GM12878 (cell line): ENCODE results near the gene NUBPL. TPM values are rescaled to one million over a fixed set of nuclear protein-coding genes. Genes with fewer than 3 reads are reported as not detected.

Experiments used
- ATAC-seq: fragments of 200-7000 bp; cut with Tn5 transposase; 3 replicates; pipeline ENCODE4 v1.9.1; 2020; ENCODE audit warnings: mild to moderate bottlenecking, moderate library complexity
- BruUV-seq: library from RNA; stranded (reverse); fragments of 400-500 nt; replicated peaks from 2 replicates; lab custom pipeline; 2021; lab: Mats Ljungman, UMichigan
- CTCF ChIA-PET: fragments of 300-600 bp; sonication (Branson Sonifier 250); formaldehyde crosslinking; extraction: SDS; loops from one replicate; lab custom pipeline; 2021; ENCODE audit warnings: inconsistent platforms; lab: Yijun Ruan, JAX
- POLR2A ChIA-PET: fragments of 350-600 bp; formaldehyde crosslinking; extraction: SDS; loops from one replicate; lab custom pipeline; 2021; ENCODE audit warnings: inconsistent platforms; lab: Charles Lee
- RAD21 ChIA-PET: fragments of 300-600 bp; sonication (Branson Sonifier 250); formaldehyde crosslinking; loops from one replicate; lab custom pipeline; 2023; ENCODE audit warnings: antibody characterized with exemption; ENCODE audit not compliant: unreplicated experiment; lab: Charles Lee
- SMC1A ChIA-PET: fragments of 300-600 bp; sonication (Branson Sonifier 250); formaldehyde crosslinking; loops from one replicate; lab custom pipeline; 2023; ENCODE audit not compliant: unreplicated experiment, uncharacterized antibody; lab: Charles Lee
- DNase-seq: peaks from one replicate; pipeline ENCODE4 v3.0.0-alpha.2; 2011; ENCODE audit warnings: low read depth, low spot score
- FAIRE-seq: peaks from 3 replicates; lab custom pipeline; 2011; peaks lifted over from hg19 to GRCh38; lab: Jason Lieb, UNC
- H2AFZ ChIP-seq: 2 replicates; pipeline ENCODE4 v1.6.0; 2011; ENCODE audit warnings: low read depth, low read length, control low read depth; ENCODE audit not compliant: control insufficient read depth
- H3K27ac ChIP-seq: 2 replicates; pipeline ENCODE4 v1.5.1; 2011; ENCODE audit warnings: control low read depth; ENCODE audit not compliant: control insufficient read depth, insufficient read depth
- H3K27me3 ChIP-seq, 2 experiments: replicated peaks in 1 of 2; 2 replicates each; pipeline versions ENCODE4 v1.6.0 to v1.6.1; 2011; ENCODE audit warnings: low read length in 1 of 2; ENCODE audit not compliant: control insufficient read depth in 2 of 2, insufficient read depth in 2 of 2
- H3K36me3 ChIP-seq, 2 experiments: 2 replicates each; pipeline ENCODE4 v1.5.1; 2011; ENCODE audit warnings: low read length in 1 of 2; ENCODE audit not compliant: control insufficient read depth in 2 of 2, insufficient read depth in 2 of 2
- H3K4me1 ChIP-seq: 2 replicates; pipeline ENCODE4 v1.6.1; 2011; ENCODE audit warnings: mild to moderate bottlenecking, low read length, moderate library complexity, mixed read lengths; ENCODE audit not compliant: control insufficient read depth, insufficient read depth
- H3K4me2 ChIP-seq: 2 replicates; pipeline ENCODE4 v1.6.0; 2011; ENCODE audit warnings: control low read depth; ENCODE audit not compliant: control insufficient read depth, insufficient read depth
- H3K4me3 ChIP-seq: fragments of 200-600 bp; sonication (generic); 2 replicates; pipeline ENCODE4 v1.5.1; 2016
- H3K79me2 ChIP-seq: 2 replicates; pipeline ENCODE4 v1.6.0; 2011; ENCODE audit warnings: low read length; ENCODE audit not compliant: control insufficient read depth, insufficient read depth
- H3K9ac ChIP-seq: 2 replicates; pipeline ENCODE4 v1.8.0; 2011; ENCODE audit warnings: low read length, control low read depth, mixed read lengths; ENCODE audit not compliant: control insufficient read depth, insufficient read depth
- H3K9me3 ChIP-seq: replicated peaks from 3 replicates; pipeline ENCODE4 v1.5.1; 2011; ENCODE audit warnings: mild to moderate bottlenecking, low read length; ENCODE audit not compliant: control insufficient read depth, insufficient read depth
- H4K20me1 ChIP-seq: 2 replicates; pipeline ENCODE4 v1.6.0; 2011; ENCODE audit not compliant: control insufficient read depth, insufficient read depth
- CREB1 ChIP-seq: IDR thresholded peaks from 2 replicates; pipeline ENCODE4 v1.6.1; 2012; ENCODE audit warnings: low read depth, mild to moderate bottlenecking, inconsistent platforms
- CREM ChIP-seq: IDR thresholded peaks from 2 replicates; pipeline ENCODE4 v1.6.1; 2014; ENCODE audit warnings: antibody characterized with exemption, low read depth
- ESRRA ChIP-seq: IDR thresholded peaks from 2 replicates; pipeline ENCODE4 v1.6.1; 2012; ENCODE audit warnings: mild to moderate bottlenecking, low read length, improper control_type of control experiment
- FOXM1 ChIP-seq: IDR thresholded peaks from 2 replicates; pipeline ENCODE4 v1.6.1; 2012; ENCODE audit warnings: low read depth, mild to moderate bottlenecking, inconsistent platforms, low read length, moderate library complexity
- HCFC1 ChIP-seq: fragments of 150-350 bp; IDR thresholded peaks from 2 replicates; pipeline ENCODE4 v1.6.1; 2014; ENCODE audit warnings: low read length
- KDM1A ChIP-seq: fragments of 200-600 bp; sonication (generic); IDR thresholded peaks from 2 replicates; pipeline ENCODE4 v1.6.1; 2016; ENCODE audit warnings: borderline replicate concordance
- MTA3 ChIP-seq: IDR thresholded peaks from 2 replicates; pipeline ENCODE4 v1.6.1; 2012; ENCODE audit warnings: low read length, inconsistent platforms, borderline replicate concordance
- PKNOX1 ChIP-seq: fragments of 450-650 bp; IDR thresholded peaks from 2 replicates; pipeline ENCODE4 v1.6.1; 2016; ENCODE audit warnings: mild to moderate bottlenecking
- SIX5 ChIP-seq: IDR thresholded peaks from 2 replicates; pipeline ENCODE4 v1.6.1; 2011; ENCODE audit warnings: mild to moderate bottlenecking, low read depth, low read length, moderate library complexity; ENCODE audit not compliant: severe bottlenecking
- SUZ12 ChIP-seq: fragments of 200-600 bp; sonication (generic); IDR thresholded peaks from one replicate; pipeline ENCODE4 v1.6.1; 2018; ENCODE audit warnings: antibody characterized with exemption, mild to moderate bottlenecking; ENCODE audit not compliant: unreplicated experiment
- TBL1XR1 ChIP-seq: IDR thresholded peaks from 2 replicates; pipeline ENCODE4 v1.6.1; 2012; ENCODE audit warnings: low read depth, low read length, improper control_type of control experiment
- ZNF24 ChIP-seq: fragments of 450-650 bp; IDR thresholded peaks from 2 replicates; pipeline ENCODE4 v1.6.1; 2017; ENCODE audit warnings: antibody characterized with exemption, mild to moderate bottlenecking
- ZNF622 ChIP-seq: fragments of 450-650 bp; IDR thresholded peaks from 2 replicates; pipeline ENCODE4 v1.6.1; 2017; ENCODE audit warnings: mild to moderate bottlenecking, inconsistent platforms
- WGBS: methylation state at CpG from one replicate; pipeline ENCODE4 v1.1.6; 2016; ENCODE audit warnings: low lambda C conversion rate; ENCODE audit not compliant: insufficient replicate concordance, insufficient coverage; ENCODE audit errors: missing lambda C conversion rate; 5-methylcytosine and 5-hydroxymethylcytosine counted together
- in situ Hi-C: fragments of 300-500 bp; cut with MboI; formaldehyde crosslinking; loops from 9 replicates; pipeline ENCODE4 v1.14.3; 2018; ENCODE audit warnings: mixed read lengths
- intact Hi-C: fragments of 100-400 bp; cut with micrococcal nuclease; formaldehyde crosslinking; loops from one replicate; pipeline ENCODE4 v1.14.2; 2022; ENCODE audit not compliant: unreplicated experiment
- polyA plus RNA-seq, 11 experiments: library from polyadenylated mRNA; depleted of rRNA in 4 of 11; unstranded in 6 of 11; stranded (reverse) in 5 of 11; fragments of >200 nt; fragmentation: Nextera tagmentation in 4 of 11; fragmentation: Illumina TruSeq in 1 of 11; extraction: Ambion mirVana in 4 of 11; extraction: Trizol in 1 of 11; gene quantifications; 1 replicate in 1 of 11; 2 replicates in 10 of 11; pipeline versions ENCODE4 v1.2.1 to v1.2.3, GENCODE V29; 2011 to 2016; ENCODE audit warnings: inconsistent platforms in 2 of 11, missing spikeins in 2 of 11, low read depth in 1 of 11
- total RNA-seq, 4 experiments: library from RNA; depleted of rRNA in 3 of 4; stranded (reverse); fragments of >200 nt in 3 of 4; fragmentation: Illumina TruSeq in 1 of 4; extraction: Trizol in 1 of 4; gene quantifications; 2 replicates each; pipeline versions ENCODE4 v1.2.1 to v1.2.3, GENCODE V29; 2013 to 2021
- TF ChIP-seq, protein P1 (sequence below): fragments of 450-650 bp; formaldehyde crosslinking; IDR thresholded peaks from 2 replicates; pipeline ENCODE4 v1.4.0; 2022; ENCODE audit warnings: mild to moderate bottlenecking, moderate library complexity
- TF ChIP-seq, protein P2 (sequence below): IDR thresholded peaks from 2 replicates; pipeline ENCODE4 v1.6.1; 2011; ENCODE audit warnings: borderline replicate concordance, low read depth, mild to moderate bottlenecking, moderate library complexity, low read length; ENCODE audit not compliant: insufficient read depth, poor library complexity, severe bottlenecking

NUBPL gene
- total and polyA plus RNA-seq, 10 of the 15 experiments (the other 5 are each of a cell fraction or from before 2014, with no cell fraction given): 3.4 to 11.6 (median 8.1) TPM

- Histone ChIP-seq H3K4me3 (no peak overlapping the region), H3K4me2 (no peak overlapping the region), H4K20me1 (no peaks in the 10 kb centered on the region), H3K9me3 (no peaks in the 10 kb centered on the region), H2AFZ (no peak overlapping the region), H3K79me2 (no peaks in the 10 kb centered on the region)
- CTCF ChIA-PET: interaction anchor here (0.9 kb wide), 1 partner anchor 19 kb away, joined by 3 read pairs; no protein-coding TSS in a partner anchor
- ATAC-seq: no peak
- DNase-seq: no peak
- intact Hi-C loops: no loop called here
- no peak for FAIRE-seq
- TF ChIP-seq SUZ12 (no peak), MTA3 (no peak), CREB1 (no peak), ZNF24 (no peak), HCFC1 (no peak), ESRRA (no peak), PKNOX1 (no peak), FOXM1 (no peak), TBL1XR1 (no peak), ZNF622 (no peak), KDM1A (no peak), CREM (no peak), SIX5 (no peak)
- TF ChIP-seq, protein P1, sequence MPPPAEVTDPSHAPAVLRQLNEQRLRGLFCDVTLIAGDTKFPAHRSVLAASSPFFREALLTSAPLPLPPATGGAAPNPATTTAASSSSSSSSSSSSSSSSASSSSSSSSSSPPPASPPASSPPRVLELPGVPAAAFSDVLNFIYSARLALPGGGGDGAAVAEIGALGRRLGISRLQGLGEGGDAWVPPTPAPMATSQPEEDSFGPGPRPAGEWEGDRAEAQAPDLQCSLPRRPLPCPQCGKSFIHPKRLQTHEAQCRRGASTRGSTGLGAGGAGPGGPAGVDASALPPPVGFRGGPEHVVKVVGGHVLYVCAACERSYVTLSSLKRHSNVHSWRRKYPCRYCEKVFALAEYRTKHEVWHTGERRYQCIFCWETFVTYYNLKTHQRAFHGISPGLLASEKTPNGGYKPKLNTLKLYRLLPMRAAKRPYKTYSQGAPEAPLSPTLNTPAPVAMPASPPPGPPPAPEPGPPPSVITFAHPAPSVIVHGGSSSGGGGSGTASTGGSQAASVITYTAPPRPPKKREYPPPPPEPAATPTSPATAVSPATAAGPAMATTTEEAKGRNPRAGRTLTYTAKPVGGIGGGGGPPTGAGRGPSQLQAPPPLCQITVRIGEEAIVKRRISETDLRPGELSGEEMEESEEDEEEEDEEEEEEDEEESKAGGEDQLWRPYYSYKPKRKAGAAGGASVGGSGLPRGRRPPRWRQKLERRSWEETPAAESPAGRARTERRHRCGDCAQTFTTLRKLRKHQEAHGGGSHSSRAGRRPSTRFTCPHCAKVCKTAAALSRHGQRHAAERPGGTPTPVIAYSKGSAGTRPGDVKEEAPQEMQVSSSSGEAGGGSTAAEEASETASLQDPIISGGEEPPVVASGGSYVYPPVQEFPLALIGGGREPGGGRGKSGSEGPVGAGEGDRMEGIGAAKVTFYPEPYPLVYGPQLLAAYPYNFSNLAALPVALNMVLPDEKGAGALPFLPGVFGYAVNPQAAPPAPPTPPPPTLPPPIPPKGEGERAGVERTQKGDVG (CRISPR knock-in tag): no peak
- TF ChIP-seq, protein P2, sequence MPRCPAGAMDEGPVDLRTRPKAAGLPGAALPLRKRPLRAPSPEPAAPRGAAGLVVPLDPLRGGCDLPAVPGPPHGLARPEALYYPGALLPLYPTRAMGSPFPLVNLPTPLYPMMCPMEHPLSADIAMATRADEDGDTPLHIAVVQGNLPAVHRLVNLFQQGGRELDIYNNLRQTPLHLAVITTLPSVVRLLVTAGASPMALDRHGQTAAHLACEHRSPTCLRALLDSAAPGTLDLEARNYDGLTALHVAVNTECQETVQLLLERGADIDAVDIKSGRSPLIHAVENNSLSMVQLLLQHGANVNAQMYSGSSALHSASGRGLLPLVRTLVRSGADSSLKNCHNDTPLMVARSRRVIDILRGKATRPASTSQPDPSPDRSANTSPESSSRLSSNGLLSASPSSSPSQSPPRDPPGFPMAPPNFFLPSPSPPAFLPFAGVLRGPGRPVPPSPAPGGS: no peak
- TF ChIP-seq, all 136 proteins: peak for 0
- in situ Hi-C loops: no loop called here
- Histone ChIP-seq H3K4me1 (no peaks in the 10 kb centered on the region), H3K27me3 (no peaks in the 10 kb centered on the region), H3K27ac (no peak overlapping the region), H3K36me3 (no peaks in the 10 kb centered on the region), H3K9ac (no peak overlapping the region)
- ChIA-PET SMC1A (no interaction called here), POLR2A (no interaction called here), RAD21 (no interaction called here)
- BruUV-seq: no TSS peak
- WGBS: 81% methylated on average over 5 of the region's 5 CpGs
Measured at GRCh38 chr14:31718985-31719384, 157.8 kb downstream of the NUBPL start.
